H54 (cell line): ENCODE results near the gene SYPL2.

Source experiments
- DNase-seq: peaks from one replicate; pipeline ENCODE4 v3.0.0; 2011; ENCODE audit warnings: low spot score, mixed read lengths; ENCODE audit not compliant: insufficient read length
- FAIRE-seq: peaks from 3 replicates; lab custom pipeline; 2011; peaks lifted over from hg19 to GRCh38; lab: Jason Lieb, UNC
- POLR2A ChIP-seq: IDR thresholded peaks from 2 replicates; pipeline ENCODE4 v1.6.1; 2011; ENCODE audit warnings: low read depth, mild to moderate bottlenecking, low read length

SYPL2 gene

GRCh38 chr1:109527098-109527811 lies 60.9 kb downstream of the SYPL2 start:
- TF ChIP-seq POLR2A, result no peak
- no peak for DNase-seq
- no peak for FAIRE-seq

- no peak for DNase-seq
- FAIRE-seq, result no peak
- TF ChIP-seq POLR2A, result no peak
These were observed 61.7 kb downstream of the SYPL2 start for GRCh38 chr1:109527846-109528695.

GRCh38 chr1:109528712-109529111 lies 62.4 kb downstream of the SYPL2 start:
- no peak for TF ChIP-seq POLR2A
- DNase-seq (no peak), FAIRE-seq (no peak)

GRCh38 chr1:109529881-109530456 lies 63.6 kb downstream of the SYPL2 start:
- no peak for TF ChIP-seq POLR2A
- DNase-seq (no peak), FAIRE-seq (no peak)

- no peak for TF ChIP-seq POLR2A
- DNase-seq, result no peak
- no peak for FAIRE-seq
These were observed 64.2 kb downstream of the SYPL2 start for GRCh38 chr1:109530457-109531087.

GRCh38 chr1:109531380-109531779 lies 65.0 kb downstream of the SYPL2 start:
- FAIRE-seq, result no peak
- no peak for DNase-seq
- no peak for TF ChIP-seq POLR2A
